Adrenal gland (tissue), 5 donors: Measurements from ENCODE around the gene INHBC.

Source experiments
- CTCF ChIP-seq, 6 experiments: fragments of 450-650 bp in 4 of 6; fragments of 200-600 bp in 2 of 6; sonication (generic) in 1 of 6; IDR thresholded peaks; 1 replicate in 5 of 6; 2 replicates in 1 of 6; pipeline versions ENCODE4 v1.5.1 to v1.8.0; 2016 to 2021; ENCODE audit warnings: antibody characterized with exemption in 6 of 6, mild to moderate bottlenecking in 2 of 6, moderate library complexity in 1 of 6
- POLR2A ChIP-seq, 2 donors: fragments of 450-650 bp; IDR thresholded peaks; one replicate each; pipeline ENCODE4 v1.6.1; 2017; ENCODE audit warnings: antibody characterized with exemption in 2 of 2, mild to moderate bottlenecking in 2 of 2, moderate library complexity in 1 of 2
- donor health status: DM: no; HTN: no; CAD: no.

DNA sequence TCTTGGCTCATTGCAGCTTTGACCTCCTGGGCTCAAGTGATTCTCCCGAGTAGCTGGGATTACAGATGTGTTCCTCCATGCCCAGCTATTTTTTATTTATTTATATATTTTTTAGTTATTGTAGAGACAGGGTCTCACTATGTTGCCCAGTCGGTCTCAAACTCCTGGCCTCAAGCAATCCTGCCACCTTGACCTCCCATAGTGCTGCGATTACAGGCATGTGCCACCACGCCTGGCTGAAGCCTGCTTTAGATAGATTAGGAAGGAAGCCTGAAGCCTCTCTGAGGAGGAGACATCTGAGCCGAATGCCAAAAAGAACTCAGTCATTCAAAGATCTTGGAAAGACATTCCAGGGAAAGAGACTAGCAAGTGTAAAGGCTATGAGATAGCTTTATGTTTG, 10.2 kb downstream of the INHBC start:
- TF ChIP-seq POLR2A (IDR thresholded peaks at IDR 0.05) (no peak), CTCF (IDR thresholded peaks at IDR 0.05) (no peak)
